T-helper 1 cell (primary cell): ENCODE measurements around the gene LRRC30.

Source experiments
- DNase-seq, 5 donors: peaks; one replicate each; pipeline ENCODE4 v3.0.0-alpha.2; 2012 to 2020

The LRRC30 gene

GRCh38 chr18:7242926-7243325 is 12.0 kb downstream of the LRRC30 start:
- no peak for DNase-seq

GRCh38 chr18:7248877-7249276 is 18.0 kb downstream of the LRRC30 start:
- DNase-seq = no peak

GRCh38 chr18:7254163-7254562 is 23.3 kb downstream of the LRRC30 start:
- no peak for DNase-seq

GRCh38 chr18:7255054-7255453 is 24.2 kb downstream of the LRRC30 start:
- no peak for DNase-seq

- DNase-seq = no peak
Observed at GRCh38 chr18:7255643-7256042, 24.8 kb downstream of the LRRC30 start.

GRCh38 chr18:7256618-7257425 is 25.9 kb downstream of the LRRC30 start:
- DNase-seq = no peak

- no peak for DNase-seq
Observed at GRCh38 chr18:7257426-7257740, 26.5 kb downstream of the LRRC30 start.

GRCh38 chr18:7259475-7259874 is 28.6 kb downstream of the LRRC30 start:
- DNase-seq = no peak

- DNase-seq = no peak
Observed at GRCh38 chr18:7261199-7261598, 30.3 kb downstream of the LRRC30 start.

GRCh38 chr18:7267973-7268372 is 37.1 kb downstream of the LRRC30 start:
- DNase-seq = no peak

GRCh38 chr18:7269942-7270341 is 39.1 kb downstream of the LRRC30 start:
- no peak for DNase-seq

- DNase-seq = no peak
Observed at GRCh38 chr18:7272311-7273049, 41.6 kb downstream of the LRRC30 start.

- no peak for DNase-seq
Observed at GRCh38 chr18:7273301-7273921, 42.5 kb downstream of the LRRC30 start.

GRCh38 chr18:7281579-7281978 is 50.7 kb downstream of the LRRC30 start:
- DNase-seq = no peak
